ENCODE measurements around the gene ETV2.
"Not testable (repeated sequence)": the region's sequence is repeated elsewhere in the genome, so short reads cannot be mapped to it uniquely, and the experiment has no call there.

ETV2 gene

DNA sequence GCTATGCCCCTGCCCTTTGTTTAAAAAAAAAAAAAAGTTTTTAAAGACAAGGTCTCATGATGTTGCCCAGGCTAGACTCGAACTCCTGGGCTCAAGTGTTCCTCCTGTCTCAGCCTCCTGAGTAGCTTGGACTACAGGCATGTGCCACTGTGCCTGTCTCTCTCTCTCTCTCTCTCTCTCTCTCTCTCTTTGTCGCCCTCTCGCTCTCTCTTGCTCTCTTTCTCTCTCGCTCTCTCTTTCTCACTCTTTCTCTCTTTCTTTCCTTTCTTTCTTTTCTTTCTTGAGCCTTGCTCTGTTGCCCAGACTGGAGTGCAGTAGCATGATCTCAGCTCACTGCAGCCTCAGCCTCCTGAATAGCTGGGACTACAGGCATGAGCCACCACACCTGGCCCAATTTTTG, 14.1 kb downstream of the ETV2 start:
- no peak overlapping the region for H3K4me3 ChIP-seq (ENCODE audit: low read depth, low read length)

DNA sequence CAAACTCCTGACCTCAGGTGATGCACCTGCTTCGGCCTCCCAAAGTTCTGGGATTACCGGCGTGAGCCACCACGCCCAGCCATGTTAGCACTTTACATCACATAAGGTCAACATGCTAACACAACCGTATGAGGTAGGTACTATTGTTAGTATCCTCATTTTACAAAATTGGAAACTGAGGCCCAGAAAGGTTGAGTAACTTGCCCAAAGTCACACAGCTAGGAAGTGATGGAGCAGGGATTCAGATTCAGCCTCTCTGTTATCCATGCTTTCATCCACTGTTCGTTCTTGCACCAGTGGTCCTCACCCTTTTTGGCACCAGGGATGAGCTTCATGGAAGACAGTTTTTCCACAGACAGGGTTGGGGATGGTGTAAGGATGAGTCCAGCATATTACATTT, 15.2 kb downstream of the ETV2 start:
- H3K4me3 ChIP-seq (ENCODE audit: low read depth, low read length), result no peak overlapping the region

DNA sequence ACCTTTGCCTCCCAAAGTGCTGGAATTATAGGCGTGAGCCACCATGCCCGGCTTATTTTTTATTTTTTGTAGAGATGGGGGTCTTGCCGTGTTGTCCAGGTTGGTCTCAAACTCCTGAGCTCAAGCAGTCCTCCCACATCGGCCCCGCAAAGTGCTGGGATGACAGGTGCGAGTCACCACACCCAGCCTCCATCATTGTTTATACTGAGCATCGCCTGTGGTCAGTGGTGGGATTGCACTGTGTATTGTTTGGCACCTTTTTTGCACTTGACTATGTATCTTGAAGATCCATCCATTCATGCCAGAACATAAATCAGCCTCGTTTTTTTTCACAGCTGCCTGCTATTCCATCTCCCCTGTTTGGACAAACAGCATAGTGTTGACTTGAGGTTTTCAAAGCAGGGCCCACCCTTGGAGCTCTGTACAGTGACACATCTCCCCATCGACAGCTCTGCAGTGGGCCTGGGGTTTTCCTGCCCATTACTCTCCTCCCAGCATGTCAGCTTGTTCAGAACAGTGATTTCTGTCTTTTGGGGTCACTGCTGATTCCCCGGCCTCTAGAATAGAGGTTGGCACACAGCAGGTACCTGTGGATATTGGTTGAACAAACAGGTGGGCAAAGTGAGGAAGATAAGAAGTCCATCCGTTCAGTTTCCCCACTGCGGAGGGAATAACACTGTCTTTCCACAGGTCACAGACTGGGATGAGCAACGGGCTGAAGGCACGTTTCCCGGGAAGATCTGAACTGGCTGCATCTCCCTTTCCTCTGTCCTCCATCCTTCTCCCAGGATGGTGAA, 16.6 kb downstream of the ETV2 start:
- H3K4me3 ChIP-seq (ENCODE audit: low read depth, low read length), result no peak overlapping the region

DNA sequence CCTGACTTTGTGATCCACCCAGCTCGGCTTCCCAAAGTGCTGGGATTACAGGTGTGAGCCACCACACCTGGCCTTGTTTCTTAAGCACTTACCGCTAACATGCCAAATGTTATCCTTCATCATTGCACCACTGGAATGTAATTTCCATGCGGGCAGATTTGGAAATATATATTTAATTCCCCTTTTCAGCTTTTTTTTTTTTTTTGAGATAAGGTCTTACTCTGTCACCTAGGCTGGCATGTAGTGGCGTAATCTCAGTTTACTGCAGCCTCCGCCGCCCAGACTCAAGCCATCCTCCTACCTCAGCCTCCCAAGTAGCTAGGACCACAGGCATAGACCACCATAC, 20.4 kb downstream of the ETV2 start:
- H3K4me3 ChIP-seq (ENCODE audit: low read depth, low read length), result no peak overlapping the region

DNA sequence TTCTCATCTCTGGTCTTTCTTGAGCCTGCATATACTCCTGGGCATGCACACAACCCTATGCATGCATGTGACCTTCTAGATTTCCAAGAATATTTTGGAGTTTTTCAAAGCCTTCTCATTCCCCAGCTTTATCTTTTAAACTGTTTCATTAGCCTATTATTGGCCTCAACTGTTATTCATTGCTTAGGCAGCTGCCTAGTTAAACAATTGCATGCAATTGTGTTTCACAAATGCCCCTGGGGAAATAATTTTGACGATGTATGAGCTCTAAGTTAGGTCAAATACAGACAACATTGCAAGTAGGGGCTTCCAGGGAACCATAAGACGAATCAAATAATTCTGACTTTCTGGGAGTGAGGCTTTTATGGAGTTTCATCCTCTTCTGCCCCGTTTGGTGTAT, 22.4 kb downstream of the ETV2 start:
- H3K4me3 ChIP-seq (ENCODE audit: low read depth, low read length), result no peak overlapping the region

DNA sequence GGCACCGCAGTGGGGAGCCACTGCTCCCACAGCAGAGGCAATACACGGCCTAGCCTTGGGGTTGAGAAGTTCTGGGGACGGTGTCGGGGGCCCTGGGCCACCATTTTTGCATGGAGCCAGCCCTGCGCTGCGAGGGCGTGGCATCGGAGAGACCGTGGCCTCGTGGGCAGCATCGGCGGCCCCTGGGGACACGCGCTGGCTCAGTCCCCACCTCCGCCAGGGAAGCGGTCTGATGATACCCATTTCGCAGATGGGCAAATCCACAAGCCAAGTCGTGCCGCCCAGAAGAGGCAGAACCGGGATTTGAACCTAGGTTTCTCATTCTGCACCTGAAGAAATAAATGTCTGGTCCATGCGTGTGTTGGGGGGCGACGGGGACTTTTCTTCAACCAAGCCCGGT, 23.6 kb downstream of the ETV2 start:
- H3K4me3 ChIP-seq (ENCODE audit: low read depth, low read length), result no peak overlapping the region

DNA sequence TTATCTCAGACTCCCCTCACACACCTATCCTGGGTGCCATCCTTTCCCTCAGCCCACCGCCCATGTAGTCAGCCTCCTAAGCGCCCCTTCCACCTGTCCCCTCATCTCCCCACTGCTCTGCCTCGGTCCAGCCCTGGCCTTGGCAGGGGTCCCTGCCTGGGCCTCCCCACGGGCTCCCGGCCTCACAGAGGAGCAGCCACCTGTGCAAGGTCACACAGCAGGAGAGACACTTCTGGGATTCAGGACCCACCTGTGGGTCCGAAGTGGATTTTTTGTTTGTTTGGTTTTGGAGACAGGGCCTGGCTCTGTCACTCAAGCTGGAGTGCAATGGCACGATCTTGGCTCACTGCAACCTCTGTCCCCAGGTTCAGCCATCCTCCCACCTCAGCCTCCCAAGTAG, 24.1 kb downstream of the ETV2 start:
- H3K4me3 ChIP-seq (ENCODE audit: low read depth, low read length), result no peak overlapping the region

DNA sequence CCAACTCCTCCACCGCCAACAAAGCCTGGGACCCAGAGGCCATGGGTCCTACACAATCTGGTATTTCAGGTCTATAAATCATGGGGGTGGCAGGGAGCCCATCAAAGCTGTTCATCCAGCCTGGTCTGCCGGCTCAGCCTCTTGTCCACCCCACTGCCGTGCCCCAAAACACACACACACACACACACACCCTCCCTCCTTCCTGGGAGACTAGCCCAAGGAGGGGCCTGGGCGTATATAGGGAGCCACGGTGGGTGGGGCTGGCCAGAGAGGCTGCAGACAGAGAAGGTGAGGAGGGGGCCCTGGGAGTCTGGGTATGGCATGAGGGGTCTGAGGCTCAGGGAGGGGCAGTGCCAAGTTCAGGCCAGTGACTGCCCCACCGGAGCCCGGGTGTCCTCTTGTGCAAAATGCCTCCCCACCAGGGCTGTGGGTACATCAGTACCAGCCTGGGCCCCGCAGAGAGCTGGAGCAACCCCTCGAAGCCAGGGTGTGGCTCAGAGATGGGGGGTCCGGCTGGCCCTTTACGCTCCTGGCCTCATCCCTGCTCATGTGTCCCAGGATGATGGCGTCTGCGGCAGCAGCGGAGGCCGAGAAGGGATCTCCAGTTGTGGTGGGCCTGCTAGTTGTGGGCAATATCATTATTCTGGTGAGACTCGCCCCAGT, 24.8 kb downstream of the ETV2 start, which contains the start of gene UPK1A:
Gene UPK1A (plus strand): TSS at position 267 of the 663 bp plus-strand sequence. CDS start 296 bp downstream, at position 563.
- no peak within 1 kb of the TSS for H3K4me3 ChIP-seq (ENCODE audit: low read depth, low read length)

DNA sequence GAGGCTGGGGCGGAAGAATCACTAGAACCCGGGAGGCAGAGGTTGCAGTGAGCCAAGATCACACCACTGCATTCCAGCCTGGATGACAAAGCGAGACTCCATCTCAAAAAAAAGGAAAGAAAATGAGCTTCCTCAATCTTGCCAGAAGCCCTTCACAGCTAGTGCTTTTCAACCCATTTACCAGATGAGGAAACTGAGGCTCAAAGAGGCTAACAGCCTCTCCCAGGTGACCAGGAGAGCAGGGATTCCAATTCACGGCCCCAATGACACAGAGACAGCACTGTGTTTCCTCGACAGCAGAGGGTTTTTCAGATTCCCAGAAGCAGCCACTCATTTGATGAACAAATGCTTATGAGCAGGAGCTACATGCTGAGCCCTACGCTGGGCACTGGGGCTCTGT, 28.0 kb downstream of the ETV2 start:
- H3K4me3 ChIP-seq (ENCODE audit: low read depth, low read length), result no peak overlapping the region

DNA sequence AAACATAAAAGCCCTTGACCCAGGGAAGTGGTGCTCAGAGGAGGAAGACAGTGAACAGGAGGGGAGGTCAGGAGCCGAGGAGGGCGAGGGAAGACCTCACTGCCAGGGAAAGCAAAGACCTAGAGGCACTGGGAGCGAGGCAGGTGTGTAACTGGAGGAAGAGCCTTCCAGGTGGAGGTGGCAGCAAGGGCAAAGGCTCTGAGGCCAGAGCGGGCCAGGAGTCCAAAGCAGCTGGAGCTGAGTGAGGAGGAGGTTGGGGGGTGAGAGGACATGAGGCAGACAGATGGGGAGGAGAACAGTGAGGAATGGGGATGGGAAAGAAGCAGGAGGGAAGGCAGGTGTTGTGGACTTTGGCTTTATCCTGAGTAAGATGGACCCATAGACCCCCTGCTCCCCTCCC, 28.4 kb downstream of the ETV2 start:
- no peak overlapping the region for H3K4me3 ChIP-seq (ENCODE audit: low read depth, low read length)

DNA sequence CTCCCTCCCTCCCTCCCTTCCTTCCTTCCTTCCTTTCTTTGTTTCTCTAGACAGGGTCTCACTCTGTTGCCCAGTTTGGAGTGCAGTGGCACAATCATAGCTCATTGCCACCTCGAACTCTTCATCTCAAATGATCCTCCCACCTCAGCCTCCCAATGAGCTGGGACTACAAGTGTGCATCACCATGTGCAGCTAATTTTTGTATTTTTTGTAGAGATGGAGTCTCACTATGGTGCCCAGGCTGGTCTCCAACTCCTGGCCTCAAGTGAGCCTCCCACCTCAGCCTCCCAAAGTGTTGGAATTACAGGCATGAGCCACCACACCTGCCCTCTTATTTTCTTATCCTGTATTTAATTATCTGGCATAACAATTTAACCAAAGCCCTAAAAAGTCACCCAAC, 29.1 kb downstream of the ETV2 start:
- no peak overlapping the region for H3K4me3 ChIP-seq (ENCODE audit: low read depth, low read length)

DNA sequence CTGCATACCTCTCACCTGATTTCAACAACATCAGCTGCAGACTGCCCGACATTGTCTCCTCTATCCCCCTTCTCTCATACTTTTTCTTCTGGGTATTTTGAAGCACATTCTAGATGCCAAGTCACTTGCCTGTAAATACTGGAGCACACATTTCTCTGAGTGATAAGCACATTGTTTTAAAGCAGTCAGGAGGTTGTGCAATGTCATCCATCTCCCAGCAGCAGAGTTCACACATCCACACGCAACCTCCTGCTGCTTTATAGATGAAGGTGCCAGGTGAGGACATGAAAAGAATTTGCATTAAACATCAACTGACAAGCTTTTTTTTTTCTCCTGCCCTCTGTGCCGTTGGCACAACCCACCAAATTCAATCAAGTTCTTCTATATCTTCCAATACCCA, 30.3 kb downstream of the ETV2 start:
- no peak overlapping the region for H3K4me3 ChIP-seq (ENCODE audit: low read depth, low read length)

DNA sequence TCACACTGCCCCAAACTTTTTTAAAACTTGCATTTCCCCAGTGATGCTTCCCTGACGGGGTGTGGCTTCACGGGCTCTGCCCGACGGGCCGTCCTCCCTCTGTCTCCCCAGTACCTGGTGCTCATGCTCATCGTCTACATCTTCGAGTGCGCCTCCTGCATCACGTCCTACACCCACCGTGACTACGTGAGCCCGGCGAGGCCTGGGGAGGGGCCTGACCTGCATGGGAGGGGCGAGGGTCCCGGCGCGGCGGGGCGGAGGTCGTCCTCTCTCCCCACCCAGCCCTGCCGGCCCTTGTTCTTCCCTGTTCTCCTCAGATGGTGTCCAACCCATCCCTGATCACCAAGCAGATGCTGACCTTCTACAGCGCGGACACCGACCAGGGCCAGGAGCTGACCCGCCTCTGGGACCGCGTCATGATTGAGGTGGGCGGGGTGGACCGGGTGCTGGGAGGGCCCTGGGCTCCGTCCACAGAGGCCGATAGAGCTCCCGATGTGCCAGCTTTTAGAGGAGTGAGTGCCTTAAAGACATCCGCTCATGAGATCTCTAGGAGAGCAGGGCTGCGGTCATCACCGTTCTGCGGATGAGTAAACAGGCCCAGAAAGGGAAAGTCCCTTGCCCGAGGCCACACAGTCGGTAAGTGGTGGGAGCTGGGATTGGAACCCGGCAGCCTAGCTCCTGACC, 31.7 kb downstream of the ETV2 start:
- H3K4me3 ChIP-seq (ENCODE audit: low read depth, low read length), result peak overlapping the region; percentile 62

DNA sequence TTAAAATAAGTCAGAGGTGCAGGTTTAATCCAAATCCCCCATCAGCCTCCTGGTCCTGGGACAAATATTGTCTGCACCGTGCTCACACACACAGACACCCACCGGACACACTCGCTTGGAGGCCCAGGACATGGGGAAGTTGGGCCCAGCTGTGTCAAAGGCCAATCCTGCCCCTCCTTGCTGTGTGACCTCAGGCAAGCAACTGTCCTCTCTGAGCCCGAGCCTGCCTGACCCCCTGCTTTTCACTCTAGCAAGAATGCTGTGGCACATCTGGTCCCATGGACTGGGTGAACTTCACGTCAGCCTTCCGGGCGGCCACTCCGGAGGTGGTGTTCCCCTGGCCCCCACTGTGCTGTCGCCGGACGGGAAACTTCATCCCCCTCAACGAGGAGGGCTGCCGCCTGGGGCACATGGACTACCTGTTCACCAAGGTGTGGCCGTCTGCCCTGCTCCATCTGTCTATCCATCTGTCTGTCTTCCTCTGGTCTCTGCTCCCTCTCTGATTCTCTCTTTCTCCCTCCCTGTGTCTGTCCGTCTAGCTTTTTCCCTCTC, 34.1 kb downstream of the ETV2 start:
- no peak overlapping the region for H3K4me3 ChIP-seq (ENCODE audit: low read depth, low read length)

DNA sequence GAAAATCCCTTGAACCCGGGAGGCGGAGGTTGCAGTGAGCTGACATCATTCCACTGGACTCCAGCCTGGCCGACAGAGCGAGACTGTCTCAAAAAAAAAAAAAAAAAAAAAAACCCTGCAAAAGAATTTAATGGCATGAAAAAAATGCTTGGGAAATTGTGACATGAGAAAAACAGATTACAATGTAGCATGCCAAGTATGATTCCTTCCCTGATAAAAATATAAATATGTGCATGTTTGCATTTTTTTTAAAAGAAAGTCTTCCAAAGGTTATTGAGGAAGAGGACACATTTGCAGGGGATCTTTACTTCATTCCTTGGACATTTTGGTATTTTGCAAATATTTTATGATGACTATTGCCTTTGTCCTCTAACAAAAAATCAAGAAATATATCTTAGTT, 48.3 kb downstream of the ETV2 start:
- no peak overlapping the region for H3K4me3 ChIP-seq (ENCODE audit: low read depth, low read length)

DNA sequence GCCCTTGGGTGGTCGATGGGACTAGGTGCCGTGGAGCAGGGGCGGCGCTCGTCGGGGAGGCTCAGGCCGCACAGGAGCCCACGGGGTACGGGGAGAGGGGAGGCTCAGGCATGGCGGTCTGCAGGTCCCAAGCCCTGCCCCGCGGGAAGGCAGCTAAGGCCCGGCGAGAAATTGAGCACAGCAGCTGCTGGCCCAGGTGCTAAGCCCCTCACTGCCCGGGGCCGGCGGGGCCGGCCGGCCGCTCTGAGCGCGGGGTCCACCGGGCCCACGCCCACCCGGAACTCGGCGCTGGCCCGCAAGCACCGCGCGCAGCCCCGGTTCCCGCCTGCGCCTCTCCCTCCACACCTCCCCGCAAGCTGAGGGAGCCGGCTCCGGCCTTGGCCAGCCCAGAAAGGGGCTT, 49.6 kb downstream of the ETV2 start:
- H3K4me3 ChIP-seq (ENCODE audit: low read depth, low read length), result not testable (repeated sequence)

DNA sequence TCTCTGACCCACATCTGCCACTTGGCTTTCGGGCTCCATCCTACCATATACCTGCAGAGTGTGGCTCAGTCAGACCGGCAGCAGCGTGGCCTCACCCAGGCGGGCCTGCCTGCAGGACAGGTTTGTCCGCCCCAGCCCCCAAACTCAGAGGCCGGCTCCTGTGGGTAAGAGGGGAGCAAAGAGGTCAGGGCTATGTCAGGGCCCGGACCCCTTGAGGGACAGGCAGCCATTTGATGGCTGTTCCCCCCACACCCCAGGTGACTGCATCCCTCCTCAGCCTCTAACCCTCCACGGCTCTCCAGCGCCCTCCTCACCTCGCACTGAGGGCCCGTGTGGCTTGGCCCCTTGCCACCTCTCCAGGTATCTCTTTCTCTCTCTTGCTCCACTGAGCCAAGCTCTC, 50.5 kb downstream of the ETV2 start:
- H3K4me3 ChIP-seq (ENCODE audit: low read depth, low read length), result no peak overlapping the region

DNA sequence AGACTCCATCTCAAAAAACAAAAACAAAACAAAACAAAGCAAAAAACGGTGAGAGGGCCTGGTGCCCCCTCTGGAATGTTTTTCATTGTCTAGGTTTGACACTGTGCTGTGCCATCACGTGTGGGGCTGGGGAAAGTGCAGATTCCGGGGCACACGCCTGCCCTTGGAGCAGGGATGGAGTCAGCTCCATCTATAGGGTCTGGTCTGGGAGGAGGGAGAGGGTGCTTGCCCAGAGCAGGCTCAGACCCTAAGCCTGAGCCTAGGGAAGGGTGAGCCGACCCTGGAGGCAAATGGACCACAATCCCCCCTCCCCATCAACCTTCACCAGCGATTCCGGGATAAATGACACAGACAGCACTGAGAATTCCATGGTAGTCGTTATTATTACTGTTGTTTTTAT, 51.9 kb downstream of the ETV2 start:
- no peak overlapping the region for H3K4me3 ChIP-seq (ENCODE audit: low read depth, low read length)

DNA sequence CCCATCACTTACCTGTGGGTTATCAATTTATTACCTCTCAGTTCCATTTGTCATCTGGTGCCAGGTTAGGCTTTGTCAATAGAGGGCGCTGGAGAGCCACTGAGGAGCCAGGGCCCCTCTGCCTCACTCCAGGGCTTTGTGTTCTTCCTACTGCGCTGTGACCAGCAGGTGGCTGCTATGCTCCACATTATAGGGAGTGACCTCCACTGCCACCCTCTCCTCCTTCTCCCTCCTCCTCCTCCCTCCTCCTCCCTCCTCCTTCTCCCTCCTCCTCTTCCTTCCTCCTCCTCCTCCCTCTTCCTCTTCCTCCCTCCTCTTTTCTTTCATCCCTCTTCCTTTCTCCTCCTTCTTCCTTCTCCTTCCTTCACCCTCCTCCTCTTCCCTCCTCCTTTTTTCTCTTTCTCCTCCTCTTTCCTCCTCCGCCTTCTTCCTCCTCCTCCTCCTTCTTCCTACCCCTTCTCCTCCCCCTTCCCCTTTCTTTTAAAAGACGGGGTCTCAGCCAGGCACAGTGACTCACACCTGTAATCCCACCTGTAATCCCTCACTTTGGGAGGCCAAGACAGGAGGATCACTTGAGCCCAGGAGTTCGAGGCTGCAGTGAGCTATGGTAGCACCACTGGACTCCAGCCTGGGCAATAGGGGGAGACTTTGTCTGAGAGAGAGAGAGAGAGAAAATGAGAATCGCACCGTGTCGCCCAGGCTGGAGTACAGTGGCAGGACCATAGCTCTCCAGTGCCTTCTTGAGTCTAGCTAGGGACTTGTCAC, 52.5 kb downstream of the ETV2 start:
- H3K4me3 ChIP-seq (ENCODE audit: low read depth, low read length), result no peak overlapping the region
